NCI-H2107 treated with DMSO at 0.1 percent for 48 hours (cell line): ENCODE measurements around the gene DOP1A.

ENCODE experiments used
- DNase-seq: peaks from one replicate; lab custom pipeline; 2025; ENCODE audit not compliant: unreplicated experiment; lab: John Stamatoyannopoulos, UW

DOP1A gene

GRCh38 chr6:83073615-83074014 is 6.1 kb downstream of the DOP1A start:
- no peak for DNase-seq

DNA sequence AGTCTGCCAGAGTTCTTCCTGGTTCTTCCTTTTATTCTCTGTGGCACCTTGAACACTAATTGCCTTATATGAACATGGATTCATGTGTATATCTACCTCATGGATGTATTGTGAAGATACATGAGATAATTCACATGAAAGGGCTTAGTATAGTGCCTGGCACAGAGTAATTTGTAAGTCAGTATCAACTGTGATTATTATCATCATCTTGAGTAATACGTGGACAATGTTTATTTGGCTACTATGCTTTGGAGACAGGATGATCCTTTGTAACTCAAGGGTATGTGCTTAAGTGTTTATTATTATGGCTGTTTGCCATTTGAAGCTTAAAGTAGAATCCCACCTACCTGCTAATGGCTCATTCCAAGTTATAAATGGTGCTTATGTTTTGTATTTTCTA is 16.0 kb downstream of the DOP1A start:
- DNase-seq = no peak

GRCh38 chr6:83086751-83087150 is 19.3 kb downstream of the DOP1A start:
- DNase-seq = no peak

- DNase-seq = no peak
These were observed 25.4 kb downstream of the DOP1A start for GRCh38 chr6:83092756-83093399.

- DNase-seq = no peak
These were observed 29.3 kb downstream of the DOP1A start for GRCh38 chr6:83096791-83097190.

- DNase-seq = no peak
These were observed 29.7 kb downstream of the DOP1A start for GRCh38 chr6:83097204-83097603.

- no peak for DNase-seq
These were observed 30.2 kb downstream of the DOP1A start for GRCh38 chr6:83097675-83098074.

- DNase-seq = no peak
These were observed 31.1 kb downstream of the DOP1A start for GRCh38 chr6:83098589-83098988.

GRCh38 chr6:83108378-83108777 is 40.9 kb downstream of the DOP1A start:
- DNase-seq = no peak

- no peak for DNase-seq
These were observed 45.8 kb downstream of the DOP1A start for GRCh38 chr6:83113258-83113657.

DNA sequence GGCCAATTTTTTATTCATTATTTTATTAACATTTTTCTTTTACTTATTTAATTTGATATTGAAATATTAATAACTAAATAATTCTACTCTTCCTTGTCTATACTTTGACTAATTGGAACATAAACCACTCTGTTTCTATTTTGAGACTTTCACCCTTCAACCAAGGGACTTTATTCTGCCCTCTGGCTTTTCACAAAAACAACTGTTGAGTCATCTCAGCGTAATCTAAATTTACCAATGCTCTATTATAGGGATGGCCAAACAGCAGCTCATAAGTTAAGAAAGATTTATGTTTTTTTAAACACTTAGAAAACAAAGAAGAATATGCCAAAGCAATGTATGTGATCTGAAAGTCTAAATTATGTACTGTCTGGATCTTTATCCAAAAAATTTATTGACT is 46.7 kb downstream of the DOP1A start:
- no peak for DNase-seq

DNA sequence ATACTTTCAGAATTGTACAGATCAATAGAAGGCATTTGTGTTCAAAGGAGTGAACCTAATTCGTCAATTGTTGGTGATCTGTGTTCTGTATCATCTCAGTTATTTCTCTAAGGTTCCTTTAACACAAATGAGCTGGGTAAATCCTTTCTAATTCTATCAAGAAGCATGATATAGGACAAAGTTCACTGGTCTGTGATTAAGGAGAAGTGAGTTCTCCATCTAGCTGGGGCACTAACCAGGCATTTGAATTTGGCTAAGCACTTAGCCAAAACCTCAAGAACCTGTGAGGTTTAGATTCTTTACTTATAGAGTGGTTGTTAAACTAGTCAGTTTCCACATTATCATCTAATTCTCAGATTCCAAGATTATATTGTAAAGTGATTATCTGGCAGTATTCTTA is 50.3 kb downstream of the DOP1A start:
- no peak for DNase-seq

- no peak for DNase-seq
These were observed 52.4 kb downstream of the DOP1A start for GRCh38 chr6:83119742-83120300.

- no peak for DNase-seq
These were observed 57.1 kb downstream of the DOP1A start for GRCh38 chr6:83124553-83124952.

DNA sequence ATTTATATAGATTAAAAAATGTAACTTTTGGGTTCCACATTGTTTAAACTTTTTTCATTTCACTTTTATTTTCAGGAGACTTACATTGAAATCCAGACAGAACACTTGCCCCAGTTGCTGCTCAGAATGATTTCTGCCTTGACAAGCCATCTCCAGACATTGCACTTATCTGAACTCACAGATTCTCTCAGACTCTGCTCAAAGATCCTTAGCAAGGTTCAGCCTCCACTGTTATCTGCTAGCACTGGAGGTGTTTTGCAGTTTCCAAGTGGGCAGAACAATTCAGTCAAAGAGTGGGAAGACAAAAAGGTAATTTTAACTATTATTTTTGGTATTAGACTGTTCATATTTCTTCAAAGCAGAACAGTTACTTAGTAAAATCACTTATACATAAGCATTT is 58.0 kb downstream of the DOP1A start:
- DNase-seq = no peak

DNA sequence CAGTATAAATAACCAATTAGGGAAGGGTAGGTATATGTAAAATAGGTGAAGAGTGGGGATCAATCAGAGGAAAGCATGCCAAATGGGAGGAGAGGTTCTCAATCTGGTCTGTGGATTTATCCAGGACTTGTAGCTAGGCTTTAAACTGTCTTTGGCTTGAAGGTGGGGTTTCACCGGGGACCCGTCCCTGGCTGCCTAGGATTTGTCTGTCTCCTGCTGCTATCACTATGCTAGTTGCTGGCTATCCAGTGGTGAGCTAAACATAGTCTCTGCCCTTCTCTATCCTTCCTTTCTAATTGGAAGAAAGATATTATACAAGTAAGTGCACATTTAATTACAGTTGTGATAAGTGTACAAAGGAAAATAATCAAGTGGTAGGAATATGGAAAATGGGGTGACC is 58.8 kb downstream of the DOP1A start:
- no peak for DNase-seq

DNA sequence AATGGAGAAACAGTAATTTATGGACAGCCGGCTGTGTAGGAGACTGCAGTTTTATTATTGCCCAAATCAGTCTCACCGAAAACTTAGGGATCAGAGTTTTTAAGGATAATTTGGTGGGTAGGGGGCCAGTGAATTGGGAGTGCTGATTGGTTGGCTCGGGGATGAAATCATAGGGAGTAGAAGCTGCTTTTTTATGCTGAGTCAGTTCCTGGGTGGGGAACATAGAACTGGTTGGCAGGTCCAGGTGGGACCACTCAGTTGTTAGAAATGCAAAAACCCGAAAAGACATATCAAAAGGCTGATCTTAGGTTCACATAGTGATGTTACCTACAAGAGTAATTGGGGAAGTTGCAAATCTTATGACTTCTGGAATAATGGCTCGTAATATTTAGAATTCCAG is 59.3 kb downstream of the DOP1A start:
- DNase-seq = no peak

GRCh38 chr6:83127258-83127657 is 59.8 kb downstream of the DOP1A start:
- DNase-seq = no peak

DNA sequence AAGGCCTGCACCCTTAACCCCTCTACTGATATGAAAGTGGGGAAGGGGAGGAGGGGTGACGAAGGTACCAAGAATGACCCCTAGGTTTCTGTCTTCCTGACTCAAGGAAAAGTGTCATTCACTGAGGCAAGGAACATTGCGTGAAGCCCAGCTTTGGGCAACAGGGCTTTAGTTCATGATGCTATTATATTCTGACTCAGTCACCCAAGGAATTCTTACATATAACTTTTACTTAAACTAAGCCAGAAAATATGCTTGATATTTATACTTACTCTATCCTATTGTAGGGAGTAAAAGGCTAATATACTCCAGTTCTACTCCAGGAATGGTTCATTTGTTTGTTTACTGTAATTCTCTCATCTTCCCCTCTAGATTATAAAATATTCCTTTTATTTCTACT is 60.5 kb downstream of the DOP1A start:
- no peak for DNase-seq

GRCh38 chr6:83132121-83132520 is 64.7 kb downstream of the DOP1A start:
- DNase-seq = no peak

- no peak for DNase-seq
These were observed 70.7 kb downstream of the DOP1A start for GRCh38 chr6:83138118-83138722.

DNA sequence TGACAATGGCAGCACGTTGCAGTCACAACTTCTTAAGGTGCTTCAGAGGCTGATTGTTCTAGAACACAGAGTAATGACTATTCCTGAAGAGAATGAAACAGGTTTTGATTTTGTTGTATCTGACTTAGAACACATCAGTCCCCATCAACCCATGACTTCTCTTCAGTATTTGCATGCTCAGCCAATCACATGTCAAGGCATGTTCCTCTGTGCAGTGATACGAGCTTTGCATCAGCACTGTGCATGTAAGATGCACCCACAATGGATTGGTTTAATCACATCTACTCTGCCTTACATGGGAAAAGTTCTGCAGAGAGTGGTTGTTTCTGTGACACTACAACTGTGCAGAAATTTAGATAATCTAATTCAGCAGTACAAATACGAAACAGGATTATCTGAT is 71.3 kb downstream of the DOP1A start:
- no peak for DNase-seq

DNA sequence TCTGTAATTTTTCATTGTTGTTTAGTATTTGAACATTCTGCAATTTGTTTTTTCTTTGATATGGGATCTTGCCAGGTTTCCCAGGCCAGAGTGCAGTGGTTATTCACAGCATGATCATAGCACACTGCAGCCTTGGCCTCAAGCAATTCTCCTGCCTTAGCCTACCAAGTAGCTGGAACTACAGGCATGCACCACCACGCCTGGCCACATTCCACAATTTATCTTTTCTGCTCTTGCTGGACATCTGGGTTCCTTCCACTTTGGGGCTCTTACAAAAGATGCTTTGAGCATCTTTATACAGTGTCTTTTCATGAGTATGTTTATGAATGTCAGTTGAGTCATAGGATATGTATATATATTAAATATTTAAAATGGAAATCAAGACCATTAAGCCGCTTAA is 83.6 kb downstream of the DOP1A start:
- DNase-seq = no peak
